Neural progenitor cell (in vitro differentiated cells): ENCODE measurements around the gene IP6K1. TPM values are rescaled to one million over a fixed set of nuclear protein-coding genes. Genes with fewer than 3 reads are reported as not detected.
A peak's percentile ranks its signal among the peaks of the same experiment; 100 is the strongest.
"Not testable (repeated sequence)": the region's sequence is repeated elsewhere in the genome, so short reads cannot be mapped to it uniquely, and the experiment has no call there.

ENCODE experiments used
- DNase-seq: peaks from one replicate; pipeline ENCODE4 v3.0.0-alpha.2; 2016; ENCODE audit warnings: low spot score
- H2AFZ ChIP-seq: fragments of 200-600 bp; sonication (generic); replicated peaks from 2 replicates; pipeline ENCODE4 v1.6.1; 2016; ENCODE audit warnings: antibody characterized with exemption
- H3F3A ChIP-seq: fragments of 200-600 bp; sonication (generic); 2 replicates; pipeline ENCODE4 v1.6.1; 2016; ENCODE audit warnings: antibody characterized with exemption, low read depth
- H3K27ac ChIP-seq: fragments of 200-600 bp; sonication (generic); 2 replicates; pipeline ENCODE4 v1.5.1; 2016; ENCODE audit warnings: mild to moderate bottlenecking
- H3K27me3 ChIP-seq: fragments of 200-600 bp; sonication (generic); 2 replicates; pipeline ENCODE4 v1.6.1; 2016; ENCODE audit warnings: mild to moderate bottlenecking, moderate library complexity
- H3K36me3 ChIP-seq: fragments of 200-600 bp; sonication (generic); 2 replicates; pipeline ENCODE4 v1.5.1; 2016
- H3K4me1 ChIP-seq: fragments of 200-600 bp; sonication (generic); 2 replicates; pipeline ENCODE4 v1.6.1; 2016; ENCODE audit warnings: mixed run types
- H3K4me2 ChIP-seq: fragments of 200-600 bp; sonication (generic); 2 replicates; pipeline ENCODE4 v1.6.1; 2016
- H3K4me3 ChIP-seq: fragments of 200-600 bp; sonication (generic); 2 replicates; pipeline ENCODE4 v1.5.1; 2016
- H3K79me2 ChIP-seq: fragments of 200-600 bp; sonication (generic); 2 replicates; pipeline ENCODE4 v1.6.1; 2016; ENCODE audit warnings: low read depth
- H3K9ac ChIP-seq: fragments of 200-600 bp; sonication (generic); 2 replicates; pipeline ENCODE4 v1.6.1; 2016
- H3K9me3 ChIP-seq: fragments of 200-600 bp; sonication (generic); 2 replicates; pipeline ENCODE4 v1.5.1; 2016; ENCODE audit warnings: low read depth
- H4K20me1 ChIP-seq: fragments of 200-600 bp; sonication (generic); 2 replicates; pipeline ENCODE4 v1.6.1; 2016; ENCODE audit warnings: low read depth
- H3K27ac Mint-ChIP-seq: 3 replicates; pipeline ENCODE4 v1.8.0; 2021; ENCODE audit warnings: mixed read lengths
- H3K27me3 Mint-ChIP-seq: 2 replicates; pipeline ENCODE4 v1.8.0; 2022; ENCODE audit warnings: low read depth, mild to moderate bottlenecking, inconsistent platforms, moderate library complexity, mixed read lengths; ENCODE audit not compliant: insufficient read depth
- H3K36me3 Mint-ChIP-seq: 3 replicates; pipeline ENCODE4 v1.8.0; 2021; ENCODE audit warnings: mixed read lengths
- H3K4me1 Mint-ChIP-seq: 3 replicates; pipeline ENCODE4 v1.8.0; 2021; ENCODE audit warnings: mixed read lengths
- H3K4me3 Mint-ChIP-seq: 3 replicates; pipeline ENCODE4 v1.8.0; 2021; ENCODE audit warnings: mild to moderate bottlenecking, moderate library complexity, mixed read lengths
- H3K9me3 Mint-ChIP-seq: 3 replicates; pipeline ENCODE4 v1.8.0; 2020; ENCODE audit warnings: mixed read lengths
- EZH2 ChIP-seq: fragments of 200-600 bp; sonication (generic); IDR thresholded peaks from 2 replicates; pipeline ENCODE4 v1.6.1; 2017; ENCODE audit warnings: antibody characterized with exemption, mild to moderate bottlenecking, moderate library complexity
- EZH2phosphoT487 ChIP-seq: fragments of 200-600 bp; sonication (generic); IDR thresholded peaks from 2 replicates; pipeline ENCODE4 v1.6.1; 2017; ENCODE audit warnings: antibody characterized with exemption
- total RNA-seq: library from RNA; depleted of rRNA; stranded (reverse); fragments of >200 nt; gene quantifications from 2 replicates; pipeline ENCODE4 v1.2.3, GENCODE V29; 2015; ENCODE audit warnings: low replicate concordance
- TF ChIP-seq, protein P1 (sequence below): fragments of 200-600 bp; sonication (generic); IDR thresholded peaks from 2 replicates; pipeline ENCODE4 v1.5.1; 2017; ENCODE audit warnings: antibody characterized with exemption, mild to moderate bottlenecking

The IP6K1 gene
- total RNA-seq, 1 donor from 2014 or later: 26.3 TPM

DNA sequence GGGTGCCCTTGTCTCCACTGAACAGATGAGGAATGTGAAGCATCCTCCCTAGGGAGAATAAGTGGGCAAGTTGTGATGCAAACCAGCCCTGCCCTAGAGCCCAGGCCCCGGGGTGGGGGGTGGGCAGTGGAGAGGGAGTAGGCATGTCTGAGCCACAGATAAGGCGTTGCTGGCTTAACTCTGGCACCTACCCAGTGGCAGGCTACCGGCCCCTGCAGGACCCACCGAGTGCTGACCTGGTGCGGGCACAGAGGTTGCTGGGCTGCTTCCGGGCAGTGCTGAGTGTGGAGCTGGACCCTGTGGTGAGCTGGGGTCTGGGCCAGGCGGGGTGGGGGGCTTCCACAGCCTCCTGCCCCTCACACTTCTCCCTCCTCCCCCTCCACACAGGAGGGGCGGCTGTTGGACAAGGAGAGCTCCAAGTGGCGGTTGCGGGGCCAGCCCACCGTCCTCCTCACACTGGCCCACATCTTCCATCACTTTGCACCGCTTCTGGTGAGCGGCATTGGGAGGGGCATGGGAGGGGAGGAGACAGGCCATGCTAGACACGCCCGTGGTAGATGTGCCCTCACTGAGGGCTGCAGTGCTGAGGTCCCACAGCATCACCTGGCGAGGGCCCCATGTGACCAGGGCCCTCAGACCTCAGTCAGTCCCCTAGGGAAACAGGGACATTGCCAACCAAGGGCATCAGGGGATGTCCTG lies 86.9 kb downstream of the IP6K1 start:
- H3K27me3 Mint-ChIP-seq: peaks cover 2% of the 10 kb centered on the region
- Histone ChIP-seq H3K79me2 (no peaks in the 10 kb centered on the region), H3K9me3 (no peaks in the 10 kb centered on the region), H3K4me1 (no peaks in the 10 kb centered on the region), H3K36me3 (no peaks in the 10 kb centered on the region), H4K20me1 (no peaks in the 10 kb centered on the region), H3K27me3 (no peaks in the 10 kb centered on the region), H3K27ac (no peak overlapping the region), H3K9ac (no peak overlapping the region), H3K4me2 (no peak overlapping the region), H2AFZ (no peak overlapping the region), H3F3A (no peaks in the 10 kb centered on the region), H3K4me3 (no peak overlapping the region)
- no peak overlapping the region for H3K4me3 Mint-ChIP-seq
- no peak overlapping the region for H3K27ac Mint-ChIP-seq
- TF ChIP-seq EZH2phosphoT487 (no peak), EZH2 (no peak)
- TF ChIP-seq, protein P1, sequence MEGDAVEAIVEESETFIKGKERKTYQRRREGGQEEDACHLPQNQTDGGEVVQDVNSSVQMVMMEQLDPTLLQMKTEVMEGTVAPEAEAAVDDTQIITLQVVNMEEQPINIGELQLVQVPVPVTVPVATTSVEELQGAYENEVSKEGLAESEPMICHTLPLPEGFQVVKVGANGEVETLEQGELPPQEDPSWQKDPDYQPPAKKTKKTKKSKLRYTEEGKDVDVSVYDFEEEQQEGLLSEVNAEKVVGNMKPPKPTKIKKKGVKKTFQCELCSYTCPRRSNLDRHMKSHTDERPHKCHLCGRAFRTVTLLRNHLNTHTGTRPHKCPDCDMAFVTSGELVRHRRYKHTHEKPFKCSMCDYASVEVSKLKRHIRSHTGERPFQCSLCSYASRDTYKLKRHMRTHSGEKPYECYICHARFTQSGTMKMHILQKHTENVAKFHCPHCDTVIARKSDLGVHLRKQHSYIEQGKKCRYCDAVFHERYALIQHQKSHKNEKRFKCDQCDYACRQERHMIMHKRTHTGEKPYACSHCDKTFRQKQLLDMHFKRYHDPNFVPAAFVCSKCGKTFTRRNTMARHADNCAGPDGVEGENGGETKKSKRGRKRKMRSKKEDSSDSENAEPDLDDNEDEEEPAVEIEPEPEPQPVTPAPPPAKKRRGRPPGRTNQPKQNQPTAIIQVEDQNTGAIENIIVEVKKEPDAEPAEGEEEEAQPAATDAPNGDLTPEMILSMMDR: no peak
- H3K4me1 Mint-ChIP-seq: no peaks in the 10 kb centered on the region
- no peak for DNase-seq
- no peaks in the 10 kb centered on the region for H3K9me3 Mint-ChIP-seq
- H3K36me3 Mint-ChIP-seq: peaks cover 2% of the 10 kb centered on the region

DNA sequence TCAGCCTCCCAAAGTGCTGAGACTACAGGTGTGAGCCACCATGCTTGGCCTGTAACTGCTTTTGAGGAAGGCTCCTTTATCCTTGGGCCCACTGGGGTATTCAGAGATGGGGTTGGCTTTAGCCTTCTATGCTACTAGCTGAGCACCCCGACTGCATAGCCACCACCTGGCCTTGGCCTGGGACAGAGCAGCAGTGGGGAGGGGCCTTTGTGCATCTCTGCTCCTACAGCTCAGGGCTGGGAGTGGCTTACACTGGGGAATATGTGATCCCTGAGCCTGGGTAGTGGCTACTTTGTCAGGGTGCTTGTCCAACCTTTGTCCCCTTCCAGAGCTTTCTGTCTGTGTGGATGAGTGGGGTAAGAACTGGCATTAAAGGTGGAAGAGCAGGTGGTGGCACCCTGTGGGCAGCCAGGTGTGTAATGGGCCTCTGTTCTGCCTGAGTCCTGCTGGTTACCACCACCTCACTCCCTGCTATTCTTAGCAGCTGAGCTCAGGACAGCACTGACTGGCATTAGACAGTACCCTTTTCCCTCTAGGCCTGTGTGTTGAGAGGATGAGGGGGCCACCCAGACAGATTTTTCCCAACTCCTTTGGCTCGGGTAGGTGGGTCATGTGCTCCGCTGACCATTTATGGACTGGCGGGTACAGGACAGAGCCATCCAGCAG lies 90.9 kb downstream of the IP6K1 start:
- H2AFZ ChIP-seq, H3F3A ChIP-seq, H3K9me3 ChIP-seq, H3K4me3 Mint-ChIP-seq, H3K4me3 ChIP-seq, H3K27ac ChIP-seq, DNase-seq, H3K9me3 Mint-ChIP-seq, H3K9ac ChIP-seq, H3K27me3 ChIP-seq, H3K4me1 ChIP-seq, H3K36me3 ChIP-seq, H3K27ac Mint-ChIP-seq, H4K20me1 ChIP-seq, H3K27me3 Mint-ChIP-seq, H3K4me2 ChIP-seq, H3K36me3 Mint-ChIP-seq, H3K4me1 Mint-ChIP-seq, H3K79me2 ChIP-seq: not testable (repeated sequence)

DNA sequence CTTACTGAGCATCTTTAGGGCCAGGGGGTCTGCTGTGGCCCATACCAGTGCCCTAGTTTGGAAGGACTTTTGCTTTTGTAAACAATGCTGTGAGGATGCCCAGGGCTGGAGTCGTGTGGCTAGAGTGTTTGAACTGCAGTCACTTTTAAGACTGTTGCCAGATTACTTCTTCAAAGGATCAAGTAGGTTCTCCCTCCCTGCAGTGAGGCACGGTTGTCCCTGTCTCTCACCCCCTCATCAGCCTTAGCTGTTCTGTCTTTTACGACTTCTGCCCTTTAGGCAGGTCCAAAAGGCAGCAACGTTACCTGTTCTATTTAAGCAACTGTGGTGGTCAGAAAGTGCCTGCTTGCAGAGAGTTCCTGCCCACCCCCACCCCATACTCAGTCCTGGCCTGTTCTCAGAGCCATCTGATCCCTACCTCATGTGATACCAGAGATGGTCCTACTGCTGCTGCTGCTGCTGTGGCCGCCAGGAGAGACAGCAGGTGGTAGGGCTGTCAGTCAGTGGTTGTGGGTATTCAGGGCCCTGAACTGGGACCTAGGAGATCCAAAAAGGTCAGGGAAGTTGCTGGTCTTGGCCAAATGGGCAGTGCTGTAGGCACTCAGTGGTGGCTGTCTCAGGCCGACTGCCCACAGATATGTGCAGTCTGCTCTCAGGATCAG lies 91.8 kb downstream of the IP6K1 start:
- not testable (repeated sequence) for H3K9me3 Mint-ChIP-seq

DNA sequence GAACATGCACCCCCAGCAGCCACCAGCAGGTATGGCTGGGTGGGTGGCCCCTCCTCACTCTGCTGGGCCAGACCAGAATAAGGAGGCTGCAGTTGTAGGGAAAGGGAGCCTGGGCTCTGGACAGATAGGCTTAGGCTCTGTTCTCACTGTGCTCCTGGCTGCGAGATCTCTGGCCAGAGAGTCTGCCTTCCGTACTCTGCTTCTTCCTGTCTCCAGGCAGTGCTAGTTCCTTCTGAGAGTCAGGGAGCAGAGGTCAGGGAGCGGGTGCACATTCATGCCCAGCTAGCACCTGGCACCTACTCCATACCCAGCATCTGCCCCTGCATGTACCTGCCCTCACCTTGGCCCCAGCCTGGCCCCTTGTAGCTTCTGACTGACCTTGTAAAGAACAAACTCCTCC lies 94.9 kb downstream of the IP6K1 start:
- DNase-seq: not testable (repeated sequence)

More for the DNA sequence above, 91.8 kb downstream of the IP6K1 start:
- not testable (repeated sequence) for H3K4me2 ChIP-seq, H3K27me3 Mint-ChIP-seq, H3K4me3 ChIP-seq, H3K9ac ChIP-seq, H3K36me3 ChIP-seq, H3K4me3 Mint-ChIP-seq, H3K9me3 ChIP-seq, H3K27me3 ChIP-seq, H3K36me3 Mint-ChIP-seq, H3F3A ChIP-seq, DNase-seq, H3K27ac Mint-ChIP-seq, H3K4me1 ChIP-seq, H2AFZ ChIP-seq, H4K20me1 ChIP-seq, H3K27ac ChIP-seq
- peaks cover 13% of the 10 kb centered on the region for H3K4me1 Mint-ChIP-seq
- peaks cover 18% of the 10 kb centered on the region for H3K79me2 ChIP-seq

DNA sequence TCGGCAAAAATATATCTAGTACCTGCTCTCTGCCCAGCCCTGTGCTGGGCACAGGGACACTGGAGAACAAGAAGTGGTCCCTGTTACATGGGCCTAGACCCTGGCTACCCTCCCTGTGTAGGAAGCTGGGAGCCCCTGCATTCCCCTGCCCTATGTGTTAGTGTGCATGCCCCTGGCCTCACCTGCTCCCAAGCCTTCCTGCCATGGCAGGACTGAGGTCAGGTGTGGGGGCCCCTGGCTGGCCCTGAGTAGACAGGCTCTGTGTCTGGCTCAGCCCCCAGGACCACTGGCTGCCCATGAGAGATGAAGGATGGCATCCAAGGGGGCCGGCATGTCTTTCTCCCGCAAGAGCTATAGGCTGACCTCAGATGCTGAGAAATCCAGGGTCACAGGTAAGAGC lies 95.5 kb downstream of the IP6K1 start:
- H3K4me3 ChIP-seq, H3K27ac Mint-ChIP-seq: not testable (repeated sequence)

More for the DNA sequence above, 94.9 kb downstream of the IP6K1 start:
- not testable (repeated sequence) for H4K20me1 ChIP-seq, H3K36me3 Mint-ChIP-seq, H3K36me3 ChIP-seq, H3K9me3 Mint-ChIP-seq, H2AFZ ChIP-seq, H3K27ac ChIP-seq, H3K4me2 ChIP-seq, H3K27ac Mint-ChIP-seq, H3K4me1 ChIP-seq, H3K4me3 Mint-ChIP-seq, H3K27me3 Mint-ChIP-seq, H3K9ac ChIP-seq, H3K4me3 ChIP-seq, H3K27me3 ChIP-seq, H3K9me3 ChIP-seq
- Histone ChIP-seq H3K79me2 (peaks cover 18% of the 10 kb centered on the region), H3F3A (peaks cover 19% of the 10 kb centered on the region)
- H3K4me1 Mint-ChIP-seq: peaks cover 20% of the 10 kb centered on the region

DNA sequence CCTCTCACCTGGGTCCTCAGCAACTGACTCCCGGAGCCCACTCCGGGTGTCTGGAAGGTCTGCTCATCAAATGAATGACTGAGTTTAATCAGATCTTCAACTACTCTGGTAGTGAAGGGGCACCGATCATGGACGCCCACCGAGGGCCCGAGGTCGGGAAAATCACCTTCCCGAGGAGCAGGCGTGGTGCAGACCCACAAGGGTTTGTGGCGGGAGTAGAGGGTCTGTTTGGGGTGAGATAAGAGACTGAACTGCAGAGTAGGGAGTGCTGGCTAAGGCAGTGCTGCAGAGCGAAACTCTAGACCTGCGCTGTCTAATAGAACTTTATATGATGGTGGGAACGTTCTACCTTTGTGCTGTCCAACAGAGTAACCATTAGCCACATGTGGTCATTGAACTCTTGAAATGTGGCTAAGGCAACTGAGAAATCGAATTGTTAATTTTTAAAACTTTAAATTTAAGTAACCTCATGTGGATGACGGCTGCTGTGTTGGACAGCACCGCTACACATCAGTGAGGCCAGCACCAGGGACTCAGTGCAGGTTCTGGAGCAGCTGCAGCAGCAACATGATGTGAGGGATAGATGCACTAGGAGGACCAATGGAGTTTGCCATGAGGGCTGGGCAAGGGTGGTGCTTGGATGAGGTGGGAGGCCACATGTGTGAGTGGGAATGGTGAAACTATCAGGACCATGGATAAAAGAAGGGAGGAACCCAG lies 96.3 kb downstream of the IP6K1 start:
- H3K36me3 Mint-ChIP-seq, H3K27ac ChIP-seq, H3K36me3 ChIP-seq, H3K9me3 Mint-ChIP-seq, DNase-seq, H4K20me1 ChIP-seq, H3K9me3 ChIP-seq, H3K27me3 Mint-ChIP-seq, H3K4me1 ChIP-seq: not testable (repeated sequence)
- H3K27ac Mint-ChIP-seq: peak overlapping the region; percentile 84
- Histone ChIP-seq H3K9ac (peak overlapping the region; percentile 66), H3K79me2 (peaks cover 18% of the 10 kb centered on the region), H3K27me3 (peaks cover 14% of the 10 kb centered on the region), H3K4me3 (peak overlapping the region; percentile 73), H2AFZ (peak overlapping the region; percentile 20), H3F3A (peaks cover 19% of the 10 kb centered on the region), H3K4me2 (peak overlapping the region; percentile 91)
- H3K4me1 Mint-ChIP-seq: peaks cover 20% of the 10 kb centered on the region
- peak overlapping the region; percentile 95 for H3K4me3 Mint-ChIP-seq

More for the DNA sequence above, 95.5 kb downstream of the IP6K1 start:
- not testable (repeated sequence) for H3K36me3 ChIP-seq, H2AFZ ChIP-seq, H4K20me1 ChIP-seq, H3K27me3 Mint-ChIP-seq, H3K27ac ChIP-seq, H3K27me3 ChIP-seq, H3K9me3 ChIP-seq, H3K4me1 ChIP-seq, DNase-seq, H3K36me3 Mint-ChIP-seq, H3K9ac ChIP-seq, H3K9me3 Mint-ChIP-seq
- Histone ChIP-seq H3K4me2 (peak overlapping the region; percentile 91), H3K79me2 (peaks cover 18% of the 10 kb centered on the region), H3F3A (peaks cover 19% of the 10 kb centered on the region)
- Mint-ChIP-seq H3K4me3 (peak overlapping the region; percentile 95), H3K4me1 (peaks cover 20% of the 10 kb centered on the region)
